HAP-1 (cell line): ENCODE data around the gene FAM162A.
"Not testable (repeated sequence)": the region's sequence is repeated elsewhere in the genome, so short reads cannot be mapped to it uniquely, and the experiment has no call there.

Experiments used
- DNase-seq, 2 experiments: peaks; one replicate each; pipeline ENCODE4 v3.0.0-alpha.2; 2016 to 2020; ENCODE audit warnings: low spot score in 2 of 2
- H3K27me3 ChIP-seq: fragments of 250-450 bp; sonication (Bioruptor Pico); 2 replicates; pipeline ENCODE4 v1.5.1; 2020; ENCODE audit warnings: low read depth, mild to moderate bottlenecking, moderate library complexity
- H3K36me3 ChIP-seq: fragments of 250-450 bp; sonication (Bioruptor Pico); replicated peaks from 2 replicates; pipeline ENCODE4 v1.5.1; 2020; ENCODE audit warnings: mild to moderate bottlenecking
- H3K4me1 ChIP-seq: fragments of 250-450 bp; sonication (Bioruptor Pico); 2 replicates; pipeline ENCODE4 v1.5.1; 2020; ENCODE audit warnings: mild to moderate bottlenecking
- H3K4me3 ChIP-seq: fragments of 250-450 bp; sonication (Bioruptor Pico); 2 replicates; pipeline ENCODE4 v1.5.1; 2020; ENCODE audit warnings: mild to moderate bottlenecking, moderate library complexity
- H3K9me3 ChIP-seq: fragments of 250-450 bp; sonication (Bioruptor Pico); 2 replicates; pipeline ENCODE4 v1.5.1; 2020; ENCODE audit warnings: mild to moderate bottlenecking, moderate library complexity
- in situ Hi-C: fragments of 300-500 bp; cut with MboI; formaldehyde crosslinking; loops from 3 replicates; pipeline ENCODE4 v1.14.3; 2020; ENCODE audit warnings: low sequenced_read_pairs, inconsistent platforms, mixed read lengths

The FAM162A gene

DNA sequence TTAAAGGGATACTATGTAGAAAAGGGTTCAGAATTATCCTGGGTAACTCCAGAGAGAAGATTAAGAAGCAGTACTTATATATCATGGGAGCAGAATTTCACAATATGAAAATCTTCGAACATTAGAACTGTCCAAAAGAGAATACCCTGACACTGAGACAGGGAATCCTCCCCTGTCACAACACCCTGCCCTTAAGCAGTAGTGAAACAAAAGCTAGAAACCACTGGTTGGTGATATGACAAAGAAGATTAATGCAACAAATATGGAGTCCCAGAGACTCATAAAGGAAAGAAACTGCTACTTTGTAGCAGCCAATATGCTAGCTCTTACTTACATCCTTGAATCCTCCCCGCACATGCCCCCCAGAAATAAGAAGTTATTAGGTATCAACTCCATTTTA is 19.5 kb upstream of the FAM162A start:
- in situ Hi-C loops = no loop called here
- no peak overlapping the region for H3K4me3 ChIP-seq
- DNase-seq = no peak
- H3K27me3 ChIP-seq = no peaks in the 10 kb centered on the region
- no peaks in the 10 kb centered on the region for H3K9me3 ChIP-seq
- peaks cover 8% of the 10 kb centered on the region for H3K4me1 ChIP-seq
- H3K36me3 ChIP-seq = peaks cover 55% of the 10 kb centered on the region

DNA sequence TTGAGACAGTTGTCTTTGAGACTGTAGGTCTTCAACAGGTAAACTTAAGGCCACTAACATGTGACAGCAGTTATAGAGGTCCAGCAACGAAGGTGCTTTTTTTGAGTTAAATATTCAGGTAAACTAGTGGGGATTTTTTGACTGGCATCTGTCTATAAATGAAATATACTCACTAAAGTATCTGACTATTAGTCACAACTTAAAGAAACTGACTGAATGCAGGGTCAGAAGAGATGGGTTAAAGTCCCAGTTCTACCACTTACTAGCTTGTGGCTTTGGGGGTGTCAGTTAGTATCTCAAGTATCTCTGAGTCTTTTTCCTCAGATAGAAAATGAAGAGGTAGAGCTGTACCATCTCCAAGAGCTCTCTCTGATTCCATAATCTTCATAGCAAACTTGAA is 18.9 kb upstream of the FAM162A start:
- Histone ChIP-seq H3K27me3 (no peaks in the 10 kb centered on the region), H3K4me1 (peaks cover 8% of the 10 kb centered on the region), H3K9me3 (no peaks in the 10 kb centered on the region), H3K4me3 (no peak overlapping the region), H3K36me3 (peaks cover 55% of the 10 kb centered on the region)
- in situ Hi-C loops = no loop called here
- no peak for DNase-seq

DNA sequence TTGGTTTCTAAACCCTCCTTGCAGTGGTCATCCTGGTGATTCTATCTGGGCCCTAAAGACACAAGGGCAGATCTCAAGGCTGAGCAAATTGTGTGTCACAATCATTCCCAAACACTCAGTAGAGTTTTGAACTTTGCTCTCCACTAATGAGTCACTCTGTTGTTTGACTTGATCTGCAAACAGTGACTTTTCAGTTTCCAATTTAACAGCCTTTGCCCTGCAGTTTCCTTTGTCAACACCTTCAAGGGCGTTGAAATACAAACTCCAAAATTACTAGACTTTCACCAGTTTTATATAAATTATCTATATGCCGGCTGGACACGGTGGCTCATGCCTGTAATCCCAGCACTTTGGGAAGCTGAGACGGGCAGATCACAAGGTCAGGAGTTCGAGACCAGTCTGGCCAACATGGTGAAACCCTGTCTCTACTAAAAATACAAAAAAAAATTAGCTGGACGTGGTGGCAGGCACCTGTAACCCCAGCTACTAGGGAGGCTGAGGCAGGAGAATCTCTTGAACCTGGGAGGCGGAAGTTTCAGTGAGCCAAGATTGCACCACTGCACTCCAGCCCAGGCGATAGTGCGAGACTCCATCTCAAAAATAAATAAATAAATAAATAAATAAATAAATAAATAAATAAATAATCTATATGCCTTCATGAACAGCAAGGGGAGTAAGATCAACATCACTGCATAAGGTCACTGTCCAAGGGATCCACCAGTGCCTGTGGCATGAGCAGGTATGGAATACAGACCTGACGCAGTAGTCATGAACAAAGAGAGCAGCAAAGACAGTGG is 18.2 kb upstream of the FAM162A start:
- H3K27me3 ChIP-seq, H3K4me3 ChIP-seq, H3K9me3 ChIP-seq, DNase-seq, in situ Hi-C loops, H3K4me1 ChIP-seq: not testable (repeated sequence)
- H3K36me3 ChIP-seq = peaks cover 59% of the 10 kb centered on the region

DNA sequence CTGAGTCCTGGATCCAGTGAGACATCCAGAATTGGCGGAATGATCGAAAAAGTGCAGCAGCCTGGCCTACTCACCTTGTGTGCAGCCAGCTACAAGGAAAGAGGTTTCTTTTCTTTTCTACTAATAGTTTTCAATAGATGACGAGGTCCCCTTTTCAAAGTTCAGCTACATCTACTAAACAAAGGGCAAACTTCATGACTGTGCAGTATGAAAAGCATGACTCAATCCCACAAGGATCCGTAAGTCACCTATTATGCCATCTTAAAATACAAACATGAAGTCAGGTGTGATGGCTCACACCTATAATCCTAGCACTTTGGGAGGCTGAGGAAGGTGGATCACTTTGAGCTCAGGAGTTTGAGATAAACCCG is 17.6 kb upstream of the FAM162A start:
- no peak for DNase-seq
- H3K36me3 ChIP-seq = peaks cover 61% of the 10 kb centered on the region
- in situ Hi-C loops = no loop called here
- peaks cover 8% of the 10 kb centered on the region for H3K4me1 ChIP-seq
- no peaks in the 10 kb centered on the region for H3K27me3 ChIP-seq
- H3K4me3 ChIP-seq = no peak overlapping the region
- no peaks in the 10 kb centered on the region for H3K9me3 ChIP-seq

DNA sequence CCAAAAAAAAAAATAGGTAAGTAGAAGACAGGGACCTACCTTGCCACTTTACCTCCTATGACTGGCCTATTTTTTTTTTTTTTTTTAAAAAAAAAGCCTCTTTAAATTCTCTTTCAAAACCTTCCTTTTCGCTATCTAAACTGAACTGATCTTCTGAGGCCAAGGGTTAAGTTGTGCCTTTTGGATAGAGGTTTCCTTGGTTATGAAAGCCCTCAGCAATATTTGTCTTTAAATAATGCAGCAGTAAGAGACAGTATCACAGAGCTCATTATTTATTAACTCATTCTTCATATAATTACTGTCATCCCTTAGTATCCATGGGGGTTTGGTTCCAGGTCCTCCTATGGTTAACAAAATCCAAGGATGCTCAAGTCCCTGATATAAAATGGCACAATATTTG is 9.9 kb upstream of the FAM162A start:
- no peak for DNase-seq
- H3K36me3 ChIP-seq = peaks cover 9% of the 10 kb centered on the region
- no peaks in the 10 kb centered on the region for H3K4me1 ChIP-seq
- H3K4me3 ChIP-seq = no peak overlapping the region
- H3K9me3 ChIP-seq = no peaks in the 10 kb centered on the region
- in situ Hi-C loops = no loop called here
- no peaks in the 10 kb centered on the region for H3K27me3 ChIP-seq

DNA sequence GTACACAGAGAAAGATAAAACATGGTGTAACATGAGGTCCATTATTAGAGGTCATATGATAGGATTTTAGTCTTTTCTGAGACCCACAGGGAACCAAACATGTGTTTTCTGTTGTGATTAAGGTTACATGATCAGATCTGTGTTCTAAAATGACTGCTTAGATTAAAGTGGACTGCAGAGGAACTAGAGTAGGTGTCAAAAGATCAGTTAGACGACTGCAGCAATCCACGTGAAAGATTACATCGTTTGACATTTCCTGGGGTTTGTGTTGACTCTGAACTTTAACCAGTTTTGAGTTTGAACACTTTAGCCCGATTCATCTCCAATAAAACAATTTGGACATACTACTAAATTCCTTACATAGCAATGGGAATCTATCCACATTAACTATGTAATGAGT is 6.0 kb upstream of the FAM162A start:
- no peak overlapping the region for H3K4me3 ChIP-seq
- H3K36me3 ChIP-seq = no peaks in the 10 kb centered on the region
- DNase-seq = no peak
- no peaks in the 10 kb centered on the region for H3K27me3 ChIP-seq
- in situ Hi-C loops = no loop called here
- no peaks in the 10 kb centered on the region for H3K9me3 ChIP-seq
- no peaks in the 10 kb centered on the region; the same call in 1 of the 2 replicates for H3K4me1 ChIP-seq

DNA sequence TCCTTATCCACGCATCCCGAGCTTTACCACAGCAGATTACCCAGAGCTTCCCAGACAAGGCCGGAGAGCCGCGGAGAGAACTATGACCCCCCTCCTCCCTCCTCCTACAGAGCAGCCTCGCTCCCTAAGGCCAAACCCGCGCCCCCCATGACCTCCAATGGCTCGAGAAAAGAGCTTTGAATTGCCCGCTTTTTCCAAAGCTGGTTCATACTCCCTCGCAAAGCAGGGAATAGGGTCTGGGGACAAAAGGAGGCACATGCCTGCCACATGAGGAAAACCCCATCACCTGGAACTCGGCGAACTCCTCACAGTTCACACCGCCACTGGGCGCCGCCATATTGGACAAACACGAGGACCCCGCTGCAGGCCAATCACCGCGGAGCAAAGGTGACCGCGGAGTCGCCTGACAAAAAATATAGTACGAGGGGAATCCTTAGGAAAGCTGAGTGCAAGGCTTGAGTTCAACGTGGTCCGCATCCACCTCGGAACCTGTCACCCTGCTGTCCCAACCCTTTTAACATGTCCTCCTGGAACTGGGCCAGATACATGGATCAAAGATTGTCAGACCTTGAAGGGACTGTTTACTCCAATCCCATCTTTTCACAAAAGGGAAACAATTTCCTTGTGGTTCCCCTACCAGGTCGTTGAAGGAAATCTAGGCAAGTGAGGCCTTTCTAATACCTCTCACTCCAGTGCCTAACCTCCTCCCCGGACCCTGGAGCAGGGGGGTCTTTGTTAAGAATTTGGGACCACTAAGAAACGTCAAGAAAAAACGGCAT is 905 bp upstream of the FAM162A start, which contains the start of gene MIX23:
Gene MIX23, minus strand, starts transcription at position 344 of the 779 bp plus-strand sequence. Its CDS starts 7 bp downstream, at position 337.
- Histone ChIP-seq H3K27me3 (no peaks in the 10 kb centered on the region), H3K4me3 (peak within 1 kb of the TSS; percentile 64), H3K36me3 (no peaks in the 10 kb centered on the region), H3K9me3 (no peaks in the 10 kb centered on the region), H3K4me1 (peaks cover 15% of the 10 kb centered on the region)
- peak; percentile 84 to 95 for DNase-seq
- in situ Hi-C loops = no loop called here

DNA sequence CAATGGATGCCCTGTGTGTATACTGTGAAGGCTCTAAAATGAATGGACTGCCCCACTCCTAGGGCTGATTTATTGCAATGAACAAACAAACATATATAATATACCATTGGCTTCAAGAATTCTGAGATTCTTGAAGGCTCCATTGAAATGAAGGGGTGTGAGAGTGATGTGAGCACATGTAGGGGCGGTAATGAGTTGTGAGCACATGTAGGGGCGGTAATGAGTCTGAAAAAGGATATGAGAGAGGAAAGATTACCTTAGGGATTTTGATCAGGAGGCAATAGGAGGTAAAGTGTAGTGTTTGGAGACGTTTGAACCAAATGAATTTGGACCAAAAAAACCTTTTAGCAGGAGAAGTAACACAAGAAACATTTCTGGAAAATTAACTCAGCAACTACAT is 3.7 kb downstream of the FAM162A start:
- no peaks in the 10 kb centered on the region for H3K36me3 ChIP-seq
- no peaks in the 10 kb centered on the region for H3K9me3 ChIP-seq
- no peaks in the 10 kb centered on the region for H3K27me3 ChIP-seq
- no peak for DNase-seq
- in situ Hi-C loops = no loop called here
- no peak overlapping the region for H3K4me3 ChIP-seq
- peaks cover 15% of the 10 kb centered on the region for H3K4me1 ChIP-seq

DNA sequence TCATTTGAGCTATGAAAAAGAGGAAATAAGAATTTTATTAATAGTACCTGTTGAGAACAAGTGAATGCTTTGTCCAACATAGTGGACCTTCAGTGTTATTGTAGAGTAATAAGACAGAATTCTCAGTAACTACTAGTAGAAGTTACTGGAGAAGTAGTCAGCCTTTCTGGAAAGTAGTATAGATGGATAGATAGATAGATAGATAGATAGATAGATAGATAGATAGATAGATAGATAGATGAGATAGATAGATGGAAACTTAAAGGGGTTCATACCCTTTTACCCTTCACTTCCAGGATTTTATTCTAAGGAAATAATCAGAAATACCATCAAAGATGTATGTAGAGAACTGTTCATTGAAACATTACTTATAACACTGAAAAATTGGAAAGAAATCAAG is 5.2 kb downstream of the FAM162A start:
- no peak overlapping the region for H3K4me3 ChIP-seq
- no peaks in the 10 kb centered on the region for H3K9me3 ChIP-seq
- no peaks in the 10 kb centered on the region for H3K36me3 ChIP-seq
- in situ Hi-C loops = no loop called here
- no peak for DNase-seq
- H3K4me1 ChIP-seq = peaks cover 10% of the 10 kb centered on the region
- no peaks in the 10 kb centered on the region for H3K27me3 ChIP-seq

DNA sequence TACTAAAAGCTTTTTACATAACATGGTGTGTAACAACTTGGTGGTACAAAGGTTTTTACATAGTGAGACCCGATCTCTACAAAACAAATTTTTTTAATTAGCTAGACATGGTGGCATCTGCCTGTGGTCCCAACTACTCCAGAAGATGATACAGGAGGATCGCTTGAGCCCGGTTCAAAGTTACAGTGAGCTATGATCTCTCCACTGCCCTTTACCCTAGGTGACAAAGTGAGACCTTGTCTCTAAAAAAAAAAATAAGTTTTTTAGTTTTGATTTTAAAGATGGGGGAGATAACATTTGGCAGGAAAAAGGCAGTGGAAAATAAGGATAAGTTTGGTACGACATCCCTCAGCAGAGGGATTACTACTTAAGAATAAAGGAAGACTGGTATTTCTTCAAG is 5.9 kb downstream of the FAM162A start:
- in situ Hi-C loops = no loop called here
- H3K27me3 ChIP-seq = no peaks in the 10 kb centered on the region
- H3K4me3 ChIP-seq = no peak overlapping the region
- no peak for DNase-seq
- peaks cover 7% of the 10 kb centered on the region for H3K4me1 ChIP-seq
- H3K9me3 ChIP-seq = no peaks in the 10 kb centered on the region
- no peaks in the 10 kb centered on the region for H3K36me3 ChIP-seq

DNA sequence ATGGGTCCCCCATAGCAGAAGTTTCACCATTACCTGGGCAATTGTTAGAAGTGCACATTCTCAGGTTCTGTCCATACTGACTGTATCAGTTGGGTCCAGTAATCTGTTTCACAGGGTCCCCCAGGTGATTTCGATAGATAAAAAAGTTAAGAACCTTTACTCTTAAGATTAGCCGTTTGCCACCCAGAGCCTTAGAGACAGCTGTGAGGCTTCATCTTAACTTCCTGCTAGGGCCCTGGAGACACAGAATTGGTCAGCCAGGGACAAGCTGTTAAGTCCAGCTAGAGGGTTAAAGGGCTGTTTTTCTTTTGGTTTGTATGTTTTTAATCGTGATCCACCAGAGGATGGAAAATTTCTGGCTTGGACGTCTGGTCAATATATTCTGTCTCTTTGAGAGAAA is 6.7 kb downstream of the FAM162A start:
- DNase-seq = no peak
- no peaks in the 10 kb centered on the region for H3K36me3 ChIP-seq
- no peaks in the 10 kb centered on the region for H3K27me3 ChIP-seq
- H3K9me3 ChIP-seq = no peaks in the 10 kb centered on the region
- H3K4me3 ChIP-seq = no peak overlapping the region
- peaks cover 1% of the 10 kb centered on the region for H3K4me1 ChIP-seq
- in situ Hi-C loops = no loop called here

DNA sequence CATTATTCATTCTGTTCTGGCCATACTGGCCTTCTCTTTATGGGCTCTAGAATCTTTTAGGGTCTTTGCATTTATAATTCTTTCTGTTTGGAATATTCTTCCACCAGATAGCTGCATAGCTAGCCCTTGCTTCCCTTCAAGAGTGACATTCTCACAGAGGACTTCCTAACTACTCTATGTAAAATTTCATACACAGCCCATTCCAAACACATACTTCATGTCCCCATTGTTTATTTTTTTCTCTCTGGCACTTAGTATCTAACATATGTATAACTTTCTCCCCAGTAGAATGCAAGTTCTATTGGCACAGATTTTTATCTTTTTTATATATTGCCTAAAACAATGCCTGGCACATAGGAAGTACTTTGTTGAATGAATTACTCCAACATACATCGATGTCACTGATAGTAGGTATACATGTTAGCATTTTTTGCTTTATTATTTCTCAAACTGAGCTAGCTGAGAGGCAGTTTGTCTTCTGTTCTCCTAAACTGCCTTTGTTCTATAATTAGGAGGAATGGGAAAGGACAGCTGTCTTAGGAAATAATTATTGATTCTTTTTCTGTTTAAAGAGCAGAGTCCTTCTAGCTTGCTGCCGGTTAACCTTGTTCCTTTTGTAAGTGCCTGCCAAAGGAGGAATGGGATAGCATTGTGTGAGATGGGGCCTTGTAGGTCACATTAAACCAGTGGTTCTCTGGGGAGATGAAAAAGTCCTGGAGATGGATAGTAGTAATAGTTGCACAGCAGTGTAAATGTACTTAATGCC is 7.9 kb downstream of the FAM162A start:
- H3K9me3 ChIP-seq = no peaks in the 10 kb centered on the region
- no peak for DNase-seq
- no peaks in the 10 kb centered on the region for H3K4me1 ChIP-seq
- in situ Hi-C loops = no loop called here
- H3K27me3 ChIP-seq = no peaks in the 10 kb centered on the region
- no peaks in the 10 kb centered on the region for H3K36me3 ChIP-seq
- no peak overlapping the region for H3K4me3 ChIP-seq

DNA sequence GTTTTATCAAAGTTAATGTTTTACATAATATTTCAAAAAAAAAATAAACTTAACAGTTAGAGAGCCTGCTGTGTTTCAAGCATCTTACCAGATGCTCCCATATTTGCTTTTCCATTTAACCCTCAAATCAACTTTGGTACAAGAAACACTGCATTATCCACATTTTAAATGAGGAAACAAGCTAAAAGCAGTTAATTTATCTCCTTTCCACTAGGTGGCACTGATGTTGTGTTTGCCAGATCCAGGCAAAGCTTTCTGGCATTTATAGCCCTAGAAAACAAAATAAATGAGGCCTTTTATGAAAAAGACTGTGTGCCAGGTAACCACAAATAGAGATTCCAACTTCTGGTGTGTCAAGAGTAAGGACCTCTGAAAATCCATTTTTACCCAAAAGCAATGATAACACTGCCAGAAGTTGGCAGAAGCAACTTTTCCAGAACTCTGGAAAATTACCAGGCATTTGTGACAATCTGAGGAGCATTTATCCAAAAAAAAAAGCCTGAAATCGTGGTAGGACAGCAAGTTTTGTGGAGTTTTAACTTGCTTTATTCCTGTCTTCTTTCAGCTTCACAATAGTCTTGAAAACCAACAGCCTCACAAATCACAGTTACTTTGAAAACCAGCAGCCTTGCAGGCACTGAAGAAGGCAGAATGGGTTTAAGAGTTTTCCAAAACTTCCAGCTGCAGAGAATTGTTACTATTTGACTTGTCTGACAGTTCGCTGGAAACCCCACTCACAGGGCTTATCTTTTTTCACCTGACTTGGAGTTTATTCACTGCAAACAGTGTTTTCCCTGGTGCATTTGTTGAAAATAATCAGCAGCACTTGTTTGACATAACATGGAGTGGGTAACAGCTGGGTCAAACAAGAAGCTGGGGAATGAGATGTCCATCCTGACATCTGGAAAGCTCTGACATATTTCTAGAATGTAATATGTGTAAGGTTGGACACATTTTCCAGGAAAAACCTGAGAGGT is 9.2 kb downstream of the FAM162A start:
- H3K27me3 ChIP-seq = no peaks in the 10 kb centered on the region
- no peaks in the 10 kb centered on the region for H3K4me1 ChIP-seq
- no peaks in the 10 kb centered on the region for H3K36me3 ChIP-seq
- in situ Hi-C loops = no loop called here
- H3K9me3 ChIP-seq = no peaks in the 10 kb centered on the region
- DNase-seq = peak; percentile 21 to 54
- H3K4me3 ChIP-seq = no peak overlapping the region
